ENCODE results near the gene RPL18A. TPM values are rescaled to one million over a fixed set of nuclear protein-coding genes. Genes with fewer than 3 reads are reported as not detected.

Gene RPL18A
- total RNA-seq, 1 donor from 2014 or later = 1,135 TPM

Other genes starting within 250 kb of the RPL18A start
- gene UNC13A, start 171.6 kb upstream of the RPL18A start, total RNA-seq (ENCODE audit: unreplicated experiment) = 79.7 TPM
- 111 TPM for gene MAP1S, start 140.4 kb upstream of the RPL18A start, total RNA-seq (ENCODE audit: unreplicated experiment)
- 45.2 TPM for gene FCHO1, start 108.4 kb upstream of the RPL18A start, total RNA-seq (ENCODE audit: unreplicated experiment)
- not detected for gene B3GNT3, start 64.8 kb upstream of the RPL18A start, total RNA-seq (ENCODE audit: unreplicated experiment)
- gene INSL3, start 38.4 kb upstream of the RPL18A start, total RNA-seq (ENCODE audit: unreplicated experiment) = not detected
- gene JAK3, start 11.9 kb upstream of the RPL18A start, total RNA-seq (ENCODE audit: unreplicated experiment) = 1.3 TPM
- 4.3 TPM for gene SLC5A5, start 12.0 kb downstream of the RPL18A start, total RNA-seq (ENCODE audit: unreplicated experiment)
- 87.9 TPM for gene CCDC124, start 73.1 kb downstream of the RPL18A start, total RNA-seq (ENCODE audit: unreplicated experiment)
- 91.1 TPM for gene KCNN1, start 107.2 kb downstream of the RPL18A start, total RNA-seq (ENCODE audit: unreplicated experiment)
- 4.0 TPM for gene ARRDC2, start 148.3 kb downstream of the RPL18A start, total RNA-seq (ENCODE audit: unreplicated experiment)
- gene IL12RB1, start 227.0 kb downstream of the RPL18A start, total RNA-seq (ENCODE audit: unreplicated experiment) = not detected
- gene MAST3, start 237.9 kb downstream of the RPL18A start, total RNA-seq (ENCODE audit: unreplicated experiment) = 16.6 TPM